B cell (primary cell): ENCODE data around the gene CTPS2.

Source experiments
- EZH2 ChIP-seq: IDR thresholded peaks from 2 replicates; pipeline ENCODE4 v1.6.1; 2012; ENCODE audit warnings: borderline replicate concordance, low read depth, mild to moderate bottlenecking, moderate library complexity, low read length; ENCODE audit not compliant: insufficient read depth, poor library complexity, severe bottlenecking
- TF ChIP-seq, protein P1 (sequence below): fragments of 200-600 bp; IDR thresholded peaks from one replicate; pipeline ENCODE4 v1.8.0; 2022; ENCODE audit warnings: antibody characterized with exemption, mild to moderate bottlenecking

- TF ChIP-seq, protein P1, sequence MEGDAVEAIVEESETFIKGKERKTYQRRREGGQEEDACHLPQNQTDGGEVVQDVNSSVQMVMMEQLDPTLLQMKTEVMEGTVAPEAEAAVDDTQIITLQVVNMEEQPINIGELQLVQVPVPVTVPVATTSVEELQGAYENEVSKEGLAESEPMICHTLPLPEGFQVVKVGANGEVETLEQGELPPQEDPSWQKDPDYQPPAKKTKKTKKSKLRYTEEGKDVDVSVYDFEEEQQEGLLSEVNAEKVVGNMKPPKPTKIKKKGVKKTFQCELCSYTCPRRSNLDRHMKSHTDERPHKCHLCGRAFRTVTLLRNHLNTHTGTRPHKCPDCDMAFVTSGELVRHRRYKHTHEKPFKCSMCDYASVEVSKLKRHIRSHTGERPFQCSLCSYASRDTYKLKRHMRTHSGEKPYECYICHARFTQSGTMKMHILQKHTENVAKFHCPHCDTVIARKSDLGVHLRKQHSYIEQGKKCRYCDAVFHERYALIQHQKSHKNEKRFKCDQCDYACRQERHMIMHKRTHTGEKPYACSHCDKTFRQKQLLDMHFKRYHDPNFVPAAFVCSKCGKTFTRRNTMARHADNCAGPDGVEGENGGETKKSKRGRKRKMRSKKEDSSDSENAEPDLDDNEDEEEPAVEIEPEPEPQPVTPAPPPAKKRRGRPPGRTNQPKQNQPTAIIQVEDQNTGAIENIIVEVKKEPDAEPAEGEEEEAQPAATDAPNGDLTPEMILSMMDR, result no peak
- no peak for TF ChIP-seq EZH2
Observed at GRCh38 chrX:16588266-16588665, 124.2 kb downstream of the CTPS2 start.
